Activated CD8-positive, alpha-beta memory T cell treated with anti-CD3 and anti-CD28 coated beads, Interleukin-2, amount 10 ng/mL, durations not matched to agents 7 days and 5 days (primary cell): ENCODE data around the gene NAA10. TPM values are rescaled to one million over a fixed set of nuclear protein-coding genes. Genes with fewer than 3 reads are reported as not detected.

Experiments used
- ATAC-seq: fragments of 150-1000 bp; cut with Tn5 transposase; one replicate; pipeline ENCODE4 v1.10.0; 2021; ENCODE audit warnings: moderate library complexity
- CTCF ChIA-PET: fragments of 350-600 bp; sonication (Branson Sonifier 250); formaldehyde crosslinking; loops from one replicate; lab custom pipeline; 2021; ENCODE audit warnings: antibody characterized with exemption; lab: Charles Lee
- DNase-seq: peaks from one replicate; pipeline ENCODE4 v3.0.0-alpha.2; 2020
- H3K27ac Mint-ChIP-seq: one replicate; pipeline ENCODE4 v1.8.0; 2021; ENCODE audit warnings: mild to moderate bottlenecking, mixed read lengths
- H3K27me3 Mint-ChIP-seq: one replicate; pipeline ENCODE4 v1.8.0; 2021; ENCODE audit warnings: mixed read lengths
- H3K36me3 Mint-ChIP-seq: one replicate; pipeline ENCODE4 v1.8.0; 2021; ENCODE audit warnings: mild to moderate bottlenecking, mixed read lengths
- H3K4me1 Mint-ChIP-seq: one replicate; pipeline ENCODE4 v1.8.0; 2021; ENCODE audit warnings: mixed read lengths
- H3K4me3 Mint-ChIP-seq: one replicate; pipeline ENCODE4 v1.8.0; 2021; ENCODE audit warnings: mild to moderate bottlenecking, moderate library complexity, mixed read lengths
- H3K9me3 Mint-ChIP-seq: one replicate; pipeline ENCODE4 v1.8.0; 2022; ENCODE audit warnings: low read depth, mixed read lengths
- total RNA-seq, 2 experiments: library from RNA; stranded (reverse); gene quantifications; one replicate each; pipeline ENCODE4 v1.2.3, GENCODE V29; 2021

Gene NAA10
- total RNA-seq, 2 experiments from 2014 or later: 92.8 to 115 TPM

- no peaks in the 10 kb centered on the region for H3K9me3 Mint-ChIP-seq
- no peak overlapping the region for H3K27ac Mint-ChIP-seq
- H3K4me3 Mint-ChIP-seq: no peak overlapping the region
- ATAC-seq: no peak
- H3K4me1 Mint-ChIP-seq: peaks cover 21% of the 10 kb centered on the region
- peaks cover 44% of the 10 kb centered on the region for H3K36me3 Mint-ChIP-seq
- DNase-seq: no peak
- H3K27me3 Mint-ChIP-seq: no peaks in the 10 kb centered on the region
- CTCF ChIA-PET: interaction anchor here (10.2 kb wide), 1 partner anchor 28 kb away, joined by 190 read pairs; the partner anchor contains the start of gene RENBP
These were observed 14.3 kb downstream of the NAA10 start for GRCh38 chrX:153920546-153920945.

- H3K9me3 Mint-ChIP-seq: no peaks in the 10 kb centered on the region
- H3K4me1 Mint-ChIP-seq: peaks cover 21% of the 10 kb centered on the region
- no peak overlapping the region for H3K4me3 Mint-ChIP-seq
- DNase-seq (no peak), ATAC-seq (no peak)
- H3K27ac Mint-ChIP-seq: no peak overlapping the region
- H3K36me3 Mint-ChIP-seq: peaks cover 36% of the 10 kb centered on the region
- H3K27me3 Mint-ChIP-seq: no peaks in the 10 kb centered on the region
- CTCF ChIA-PET: no interaction called here
These were observed 15.6 kb downstream of the NAA10 start for GRCh38 chrX:153919281-153919680.

- DNase-seq (no peak), ATAC-seq (no peak)
- no peak overlapping the region for H3K4me3 Mint-ChIP-seq
- H3K4me1 Mint-ChIP-seq: peaks cover 14% of the 10 kb centered on the region
- no peak overlapping the region for H3K27ac Mint-ChIP-seq
- CTCF ChIA-PET: no interaction called here
- H3K36me3 Mint-ChIP-seq: peaks cover 33% of the 10 kb centered on the region
- no peaks in the 10 kb centered on the region for H3K27me3 Mint-ChIP-seq
- no peaks in the 10 kb centered on the region for H3K9me3 Mint-ChIP-seq
These were observed 17.0 kb downstream of the NAA10 start for GRCh38 chrX:153917869-153918268.

- no peak overlapping the region for H3K4me3 Mint-ChIP-seq
- CTCF ChIA-PET: interaction anchor here (1.1 kb wide), 1 partner anchor 39 kb away, joined by 3 read pairs; no protein-coding TSS in a partner anchor
These were observed 21.1 kb downstream of the NAA10 start for GRCh38 chrX:153913701-153914100.

GRCh38 chrX:153913211-153913610, 21.6 kb downstream of the NAA10 start:
- no peak for ATAC-seq
- H3K4me1 Mint-ChIP-seq: no peaks in the 10 kb centered on the region
- no peak overlapping the region for H3K27ac Mint-ChIP-seq
- H3K9me3 Mint-ChIP-seq: no peaks in the 10 kb centered on the region
- CTCF ChIA-PET: interaction anchor here (1.1 kb wide), 1 partner anchor 40 kb away, joined by 3 read pairs; no protein-coding TSS in a partner anchor
- no peak overlapping the region for H3K4me3 Mint-ChIP-seq
- no peak for DNase-seq
- no peaks in the 10 kb centered on the region for H3K27me3 Mint-ChIP-seq
- peaks cover 17% of the 10 kb centered on the region for H3K36me3 Mint-ChIP-seq

More at GRCh38 chrX:153913701-153914100, 21.1 kb downstream of the NAA10 start:
- no peaks in the 10 kb centered on the region for H3K27me3 Mint-ChIP-seq
- ATAC-seq (no peak), DNase-seq (no peak)
- H3K36me3 Mint-ChIP-seq: peaks cover 21% of the 10 kb centered on the region
- H3K27ac Mint-ChIP-seq: no peak overlapping the region
- no peaks in the 10 kb centered on the region for H3K9me3 Mint-ChIP-seq
- H3K4me1 Mint-ChIP-seq: no peaks in the 10 kb centered on the region

GRCh38 chrX:153911798-153912197, 23.0 kb downstream of the NAA10 start:
- H3K4me1 Mint-ChIP-seq: peaks cover 3% of the 10 kb centered on the region
- H3K9me3 Mint-ChIP-seq: no peaks in the 10 kb centered on the region
- CTCF ChIA-PET: interaction anchor here (1.2 kb wide), 1 partner anchor 11 kb away, joined by 6 read pairs; no protein-coding TSS in a partner anchor
- DNase-seq: no peak
- no peak for ATAC-seq
- peak overlapping the region; percentile 43 for H3K27ac Mint-ChIP-seq
- H3K27me3 Mint-ChIP-seq: no peaks in the 10 kb centered on the region
- peaks cover 10% of the 10 kb centered on the region for H3K36me3 Mint-ChIP-seq
- H3K4me3 Mint-ChIP-seq: no peak overlapping the region

GRCh38 chrX:153910446-153910845, 24.4 kb downstream of the NAA10 start:
- Mint-ChIP-seq H3K4me3 (no peak overlapping the region), H3K36me3 (peaks cover 2% of the 10 kb centered on the region), H3K4me1 (peaks cover 13% of the 10 kb centered on the region), H3K27ac (no peak overlapping the region), H3K27me3 (no peaks in the 10 kb centered on the region), H3K9me3 (no peaks in the 10 kb centered on the region)
- CTCF ChIA-PET: interaction anchor here (1.3 kb wide), 1 partner anchor 43 kb away, joined by 4 read pairs; no protein-coding TSS in a partner anchor
- no peak for DNase-seq
- ATAC-seq: no peak

GRCh38 chrX:153909980-153910360, 24.9 kb downstream of the NAA10 start:
- Mint-ChIP-seq H3K9me3 (no peaks in the 10 kb centered on the region), H3K36me3 (peaks cover 2% of the 10 kb centered on the region), H3K4me3 (no peak overlapping the region), H3K27me3 (no peaks in the 10 kb centered on the region), H3K27ac (no peak overlapping the region), H3K4me1 (peaks cover 14% of the 10 kb centered on the region)
- ATAC-seq (no peak), DNase-seq (no peak)
- CTCF ChIA-PET: interaction anchor here (1.3 kb wide), 1 partner anchor 43 kb away, joined by 4 read pairs; no protein-coding TSS in a partner anchor

- ATAC-seq: peak; percentile 31
- CTCF ChIA-PET: interaction anchor here (1.0 to 1.1 kb wide), 2 partner anchors 14 to 38 kb away, joined by 3 read pairs; no protein-coding TSS in a partner anchor
- DNase-seq: no peak
These were observed 25.5 kb downstream of the NAA10 start for GRCh38 chrX:153909024-153909979.

GRCh38 chrX:153908219-153908860, 26.5 kb downstream of the NAA10 start:
- CTCF ChIA-PET: interaction anchor here (1.0 to 1.1 kb wide), 2 partner anchors 15 to 39 kb away, joined by 3 read pairs; no protein-coding TSS in a partner anchor
- H3K36me3 Mint-ChIP-seq: no peaks in the 10 kb centered on the region
- no peak overlapping the region for H3K4me3 Mint-ChIP-seq
- no peak for ATAC-seq
- DNase-seq: no peak
- no peak overlapping the region for H3K27ac Mint-ChIP-seq
- peaks cover 23% of the 10 kb centered on the region for H3K4me1 Mint-ChIP-seq
- H3K27me3 Mint-ChIP-seq: no peaks in the 10 kb centered on the region
- H3K9me3 Mint-ChIP-seq: no peaks in the 10 kb centered on the region

More at GRCh38 chrX:153909024-153909979, 25.5 kb downstream of the NAA10 start:
- Mint-ChIP-seq H3K4me1 (peaks cover 17% of the 10 kb centered on the region), H3K9me3 (no peaks in the 10 kb centered on the region), H3K36me3 (peaks cover 2% of the 10 kb centered on the region), H3K27me3 (no peaks in the 10 kb centered on the region), H3K4me3 (no peak overlapping the region), H3K27ac (no peak overlapping the region)

GRCh38 chrX:153907456-153907855, 27.4 kb downstream of the NAA10 start:
- Mint-ChIP-seq H3K27me3 (no peaks in the 10 kb centered on the region), H3K4me3 (no peak overlapping the region), H3K36me3 (no peaks in the 10 kb centered on the region), H3K27ac (no peak overlapping the region), H3K4me1 (peaks cover 27% of the 10 kb centered on the region), H3K9me3 (no peaks in the 10 kb centered on the region)
- CTCF ChIA-PET: interaction anchor here (1.0 kb wide), 1 partner anchor 15 kb away, joined by 3 read pairs; no protein-coding TSS in a partner anchor
- ATAC-seq (no peak), DNase-seq (no peak)

- Mint-ChIP-seq H3K4me1 (peaks cover 34% of the 10 kb centered on the region), H3K27ac (peak overlapping the region; percentile 72), H3K9me3 (no peaks in the 10 kb centered on the region), H3K4me3 (no peak overlapping the region), H3K36me3 (no peaks in the 10 kb centered on the region), H3K27me3 (no peaks in the 10 kb centered on the region)
- CTCF ChIA-PET: interaction anchor here (0.6 to 1.0 kb wide), 4 partner anchors 17 to 613 kb away, joined by 3 to 5 read pairs (median 3); no protein-coding TSS in a partner anchor
- DNase-seq (peak; percentile 60), ATAC-seq (peak; percentile 62)
These were observed 28.5 kb downstream of the NAA10 start for GRCh38 chrX:153906126-153906917.
